HL-60 (cell line): ENCODE measurements around the gene RNF167.

Experiments
- DNase-seq, 2 experiments: peaks; one replicate each; pipeline ENCODE4 v3.0.0-alpha.2; 2010 to 2020; ENCODE audit warnings: low read depth in 1 of 2, low spot score in 1 of 2
- H3K27ac ChIP-seq: fragments of 250-450 bp; sonication (Bioruptor Pico); replicated peaks from 2 replicates; pipeline ENCODE4 v1.5.1; 2020; ENCODE audit warnings: mild to moderate bottlenecking, moderate library complexity
- H3K27me3 ChIP-seq: fragments of 250-450 bp; sonication (Bioruptor Pico); 2 replicates; pipeline ENCODE4 v1.5.1; 2021; ENCODE audit warnings: mild to moderate bottlenecking, moderate library complexity; ENCODE audit not compliant: insufficient read depth, poor library complexity, severe bottlenecking
- H3K4me3 ChIP-seq: replicated peaks from 2 replicates; pipeline ENCODE4 v1.5.1; 2011; ENCODE audit warnings: mild to moderate bottlenecking, control low read depth, low read length; ENCODE audit not compliant: insufficient read depth
- GABPA ChIP-seq: IDR thresholded peaks from 2 replicates; pipeline ENCODE4 v1.6.1; 2012; ENCODE audit warnings: low read depth
- POLR2AphosphoS5 ChIP-seq: IDR thresholded peaks from 2 replicates; pipeline ENCODE4 v1.6.1; 2012; ENCODE audit warnings: low read depth
- SPI1 ChIP-seq: IDR thresholded peaks from 2 replicates; pipeline ENCODE4 v1.6.1; 2012; ENCODE audit warnings: low read depth, mild to moderate bottlenecking, borderline replicate concordance
- TF ChIP-seq, protein P1 (sequence below): IDR thresholded peaks from one replicate; pipeline ENCODE4 v1.5.1; 2011; ENCODE audit warnings: low read length, control low read depth, inconsistent platforms; ENCODE audit not compliant: insufficient read depth
- TF ChIP-seq, protein P2 (sequence below): IDR thresholded peaks from 2 replicates; pipeline ENCODE4 v1.6.1; 2012; ENCODE audit warnings: low read depth; ENCODE audit not compliant: insufficient replicate concordance

The RNF167 gene

DNA sequence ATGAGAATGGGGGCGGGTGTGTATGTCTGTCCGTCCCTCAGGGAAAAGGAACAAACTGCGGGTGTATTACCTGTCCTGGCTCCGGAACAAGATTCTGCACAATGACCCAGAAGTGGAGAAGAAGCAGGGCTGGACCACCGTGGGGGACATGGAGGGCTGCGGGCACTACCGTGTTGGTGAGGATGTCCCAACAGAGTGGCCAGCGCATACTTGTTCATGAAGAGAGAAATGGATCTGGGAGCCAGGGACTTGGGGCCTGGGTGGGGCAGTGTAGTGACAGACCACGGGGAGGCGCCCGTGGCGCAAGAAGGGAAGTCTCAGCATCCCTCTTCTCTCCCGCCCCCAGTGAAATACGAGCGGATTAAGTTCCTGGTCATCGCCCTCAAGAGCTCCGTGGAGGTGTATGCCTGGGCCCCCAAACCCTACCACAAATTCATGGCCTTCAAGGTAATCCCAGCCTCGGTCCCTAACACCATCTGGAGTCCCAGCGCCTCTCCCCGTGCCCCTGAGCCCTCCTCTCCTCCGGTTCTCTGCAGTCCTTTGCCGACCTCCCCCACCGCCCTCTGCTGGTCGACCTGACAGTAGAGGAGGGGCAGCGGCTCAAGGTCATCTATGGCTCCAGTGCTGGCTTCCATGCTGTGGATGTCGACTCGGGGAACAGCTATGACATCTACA is 44.3 kb upstream of the RNF167 start:
- Histone ChIP-seq H3K27me3 (peaks cover 7% of the 10 kb centered on the region), H3K4me3 (no peak overlapping the region), H3K27ac (no peak overlapping the region)
- no peak for DNase-seq
- TF ChIP-seq, protein P1, sequence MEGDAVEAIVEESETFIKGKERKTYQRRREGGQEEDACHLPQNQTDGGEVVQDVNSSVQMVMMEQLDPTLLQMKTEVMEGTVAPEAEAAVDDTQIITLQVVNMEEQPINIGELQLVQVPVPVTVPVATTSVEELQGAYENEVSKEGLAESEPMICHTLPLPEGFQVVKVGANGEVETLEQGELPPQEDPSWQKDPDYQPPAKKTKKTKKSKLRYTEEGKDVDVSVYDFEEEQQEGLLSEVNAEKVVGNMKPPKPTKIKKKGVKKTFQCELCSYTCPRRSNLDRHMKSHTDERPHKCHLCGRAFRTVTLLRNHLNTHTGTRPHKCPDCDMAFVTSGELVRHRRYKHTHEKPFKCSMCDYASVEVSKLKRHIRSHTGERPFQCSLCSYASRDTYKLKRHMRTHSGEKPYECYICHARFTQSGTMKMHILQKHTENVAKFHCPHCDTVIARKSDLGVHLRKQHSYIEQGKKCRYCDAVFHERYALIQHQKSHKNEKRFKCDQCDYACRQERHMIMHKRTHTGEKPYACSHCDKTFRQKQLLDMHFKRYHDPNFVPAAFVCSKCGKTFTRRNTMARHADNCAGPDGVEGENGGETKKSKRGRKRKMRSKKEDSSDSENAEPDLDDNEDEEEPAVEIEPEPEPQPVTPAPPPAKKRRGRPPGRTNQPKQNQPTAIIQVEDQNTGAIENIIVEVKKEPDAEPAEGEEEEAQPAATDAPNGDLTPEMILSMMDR, result no peak
- TF ChIP-seq GABPA, result no peak
- no peak for TF ChIP-seq POLR2AphosphoS5
- TF ChIP-seq SPI1, result no peak
- TF ChIP-seq, protein P2, sequence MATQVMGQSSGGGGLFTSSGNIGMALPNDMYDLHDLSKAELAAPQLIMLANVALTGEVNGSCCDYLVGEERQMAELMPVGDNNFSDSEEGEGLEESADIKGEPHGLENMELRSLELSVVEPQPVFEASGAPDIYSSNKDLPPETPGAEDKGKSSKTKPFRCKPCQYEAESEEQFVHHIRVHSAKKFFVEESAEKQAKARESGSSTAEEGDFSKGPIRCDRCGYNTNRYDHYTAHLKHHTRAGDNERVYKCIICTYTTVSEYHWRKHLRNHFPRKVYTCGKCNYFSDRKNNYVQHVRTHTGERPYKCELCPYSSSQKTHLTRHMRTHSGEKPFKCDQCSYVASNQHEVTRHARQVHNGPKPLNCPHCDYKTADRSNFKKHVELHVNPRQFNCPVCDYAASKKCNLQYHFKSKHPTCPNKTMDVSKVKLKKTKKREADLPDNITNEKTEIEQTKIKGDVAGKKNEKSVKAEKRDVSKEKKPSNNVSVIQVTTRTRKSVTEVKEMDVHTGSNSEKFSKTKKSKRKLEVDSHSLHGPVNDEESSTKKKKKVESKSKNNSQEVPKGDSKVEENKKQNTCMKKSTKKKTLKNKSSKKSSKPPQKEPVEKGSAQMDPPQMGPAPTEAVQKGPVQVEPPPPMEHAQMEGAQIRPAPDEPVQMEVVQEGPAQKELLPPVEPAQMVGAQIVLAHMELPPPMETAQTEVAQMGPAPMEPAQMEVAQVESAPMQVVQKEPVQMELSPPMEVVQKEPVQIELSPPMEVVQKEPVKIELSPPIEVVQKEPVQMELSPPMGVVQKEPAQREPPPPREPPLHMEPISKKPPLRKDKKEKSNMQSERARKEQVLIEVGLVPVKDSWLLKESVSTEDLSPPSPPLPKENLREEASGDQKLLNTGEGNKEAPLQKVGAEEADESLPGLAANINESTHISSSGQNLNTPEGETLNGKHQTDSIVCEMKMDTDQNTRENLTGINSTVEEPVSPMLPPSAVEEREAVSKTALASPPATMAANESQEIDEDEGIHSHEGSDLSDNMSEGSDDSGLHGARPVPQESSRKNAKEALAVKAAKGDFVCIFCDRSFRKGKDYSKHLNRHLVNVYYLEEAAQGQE, result no peak

DNA sequence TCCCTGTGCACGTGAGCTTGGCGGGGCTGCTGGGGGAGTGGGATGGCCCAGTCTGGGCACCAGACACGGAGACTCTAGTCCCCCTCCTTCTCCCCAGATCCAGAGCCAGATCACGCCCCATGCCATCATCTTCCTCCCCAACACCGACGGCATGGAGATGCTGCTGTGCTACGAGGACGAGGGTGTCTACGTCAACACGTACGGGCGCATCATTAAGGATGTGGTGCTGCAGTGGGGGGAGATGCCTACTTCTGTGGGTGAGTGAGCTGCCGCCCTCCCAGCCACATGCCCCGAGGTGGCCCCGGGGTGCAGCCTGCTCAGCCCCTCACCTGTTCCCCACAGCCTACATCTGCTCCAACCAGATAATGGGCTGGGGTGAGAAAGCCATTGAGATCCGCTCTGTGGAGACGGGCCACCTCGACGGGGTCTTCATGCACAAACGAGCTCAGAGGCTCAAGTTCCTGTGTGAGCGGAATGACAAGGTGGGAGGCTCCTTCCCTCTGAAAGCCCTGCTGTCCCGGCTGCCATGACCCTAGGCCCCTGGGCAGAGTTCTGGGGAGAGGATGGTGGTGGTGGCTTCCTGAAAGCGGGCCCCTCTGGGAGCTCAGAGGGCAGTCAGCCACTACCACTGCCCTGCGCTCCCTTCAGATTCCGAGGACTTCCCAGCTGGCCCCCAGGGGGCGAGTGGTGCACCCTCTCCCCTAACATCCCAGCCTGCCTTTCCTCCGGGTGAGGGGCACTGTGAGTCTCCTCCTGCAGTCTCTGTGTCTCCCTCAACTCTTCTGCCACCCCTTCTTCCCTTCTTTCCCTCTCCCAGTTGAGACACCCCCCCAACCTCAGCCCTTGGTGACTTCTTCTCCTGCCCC is 43.5 kb upstream of the RNF167 start:
- no peak overlapping the region for H3K27ac ChIP-seq
- TF ChIP-seq SPI1 (no peak), POLR2AphosphoS5 (no peak), GABPA (no peak)
- TF ChIP-seq, protein P1, result no peak
- TF ChIP-seq, protein P2, result no peak
- DNase-seq, result no peak
- no peak overlapping the region for H3K4me3 ChIP-seq
- peaks cover 7% of the 10 kb centered on the region for H3K27me3 ChIP-seq

DNA sequence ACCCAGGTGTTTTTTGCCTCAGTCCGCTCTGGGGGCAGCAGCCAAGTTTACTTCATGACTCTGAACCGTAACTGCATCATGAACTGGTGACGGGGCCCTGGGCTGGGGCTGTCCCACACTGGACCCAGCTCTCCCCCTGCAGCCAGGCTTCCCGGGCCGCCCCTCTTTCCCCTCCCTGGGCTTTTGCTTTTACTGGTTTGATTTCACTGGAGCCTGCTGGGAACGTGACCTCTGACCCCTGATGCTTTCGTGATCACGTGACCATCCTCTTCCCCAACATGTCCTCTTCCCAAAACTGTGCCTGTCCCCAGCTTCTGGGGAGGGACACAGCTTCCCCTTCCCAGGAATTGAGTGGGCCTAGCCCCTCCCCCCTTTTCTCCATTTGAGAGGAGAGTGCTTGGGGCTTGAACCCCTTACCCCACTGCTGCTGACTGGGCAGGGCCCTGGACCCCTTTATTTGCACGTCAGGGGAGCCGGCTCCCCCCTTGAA is 42.8 kb upstream of the RNF167 start:
- no peak overlapping the region for H3K4me3 ChIP-seq
- peaks cover 7% of the 10 kb centered on the region for H3K27me3 ChIP-seq
- no peak for DNase-seq
- no peak overlapping the region for H3K27ac ChIP-seq
- no peak for TF ChIP-seq SPI1

DNA sequence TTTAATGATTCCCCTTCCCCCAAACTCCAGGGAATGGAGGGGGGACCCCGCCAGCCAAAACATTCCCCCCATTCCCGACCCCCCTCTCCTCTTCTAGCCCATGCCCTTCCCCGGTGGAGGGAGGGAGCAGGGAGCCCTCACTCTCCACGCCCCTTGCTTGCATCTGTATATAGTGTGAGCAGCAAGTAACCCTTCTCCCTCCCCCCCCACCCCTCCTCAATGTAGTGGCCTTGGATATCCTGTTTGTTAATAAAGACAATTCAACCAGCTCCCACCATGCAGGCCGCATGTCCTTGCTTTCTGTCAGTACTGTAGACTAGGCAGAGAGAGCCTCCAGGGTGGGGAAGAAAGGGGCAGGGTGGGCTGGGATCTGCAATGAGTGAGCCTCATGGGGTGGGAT is 42.3 kb upstream of the RNF167 start:
- Histone ChIP-seq H3K4me3 (no peak overlapping the region), H3K27ac (no peak overlapping the region), H3K27me3 (peaks cover 7% of the 10 kb centered on the region)
- no peak for DNase-seq
- TF ChIP-seq POLR2AphosphoS5, result no peak
- no peak for TF ChIP-seq SPI1
- no peak for TF ChIP-seq GABPA
- TF ChIP-seq, protein P2, result no peak
- TF ChIP-seq, protein P1, result no peak
